H9 (cell line): Measurements from ENCODE around the gene PALD1. TPM values are rescaled to one million over a fixed set of nuclear protein-coding genes. Genes with fewer than 3 reads are reported as not detected.

ENCODE experiments used
- DNase-seq: peaks from one replicate; pipeline ENCODE4 v3.0.0-alpha.2; 2017
- H2AFZ ChIP-seq: one replicate; pipeline ENCODE4 v1.6.1; 2013; ENCODE audit warnings: mild to moderate bottlenecking, low read length, control low read depth, moderate library complexity
- H2AK5ac ChIP-seq: 2 replicates; pipeline ENCODE4 v1.6.1; 2013; ENCODE audit warnings: low read length, control low read depth, mixed read lengths; ENCODE audit not compliant: insufficient read length
- H2BK120ac ChIP-seq: one replicate; pipeline ENCODE4 v1.6.1; 2013; ENCODE audit warnings: low read depth, mild to moderate bottlenecking, low read length, control low read depth, inconsistent platforms; ENCODE audit not compliant: poor library complexity, severe bottlenecking
- H2BK12ac ChIP-seq: 2 replicates; pipeline ENCODE4 v1.6.1; 2013; ENCODE audit warnings: low read length, control low read depth, mixed read lengths, low read depth; ENCODE audit not compliant: insufficient read length
- H2BK15ac ChIP-seq: 2 replicates; pipeline ENCODE4 v1.6.1; 2013; ENCODE audit warnings: low read depth, low read length, control low read depth
- H2BK20ac ChIP-seq: one replicate; pipeline ENCODE4 v1.6.1; 2013; ENCODE audit warnings: low read depth, mild to moderate bottlenecking, low read length, control low read depth, inconsistent platforms; ENCODE audit not compliant: poor library complexity, severe bottlenecking
- H2BK5ac ChIP-seq: 2 replicates; pipeline ENCODE4 v1.6.1; 2013; ENCODE audit warnings: low read length, control low read depth, mixed read lengths; ENCODE audit not compliant: insufficient read length
- H3K14ac ChIP-seq: 2 replicates; pipeline ENCODE4 v1.6.1; 2013; ENCODE audit warnings: low read length, control low read depth; ENCODE audit not compliant: insufficient read depth
- H3K18ac ChIP-seq: 2 replicates; pipeline ENCODE4 v1.6.1; 2013; ENCODE audit warnings: low read depth, mild to moderate bottlenecking, mixed read lengths, low read length, control low read depth; ENCODE audit not compliant: insufficient read length
- H3K23ac ChIP-seq: 2 replicates; pipeline ENCODE4 v1.6.1; 2013; ENCODE audit warnings: low read length, control low read depth, mixed read lengths, low read depth; ENCODE audit not compliant: insufficient read length
- H3K23me2 ChIP-seq: 2 replicates; pipeline ENCODE4 v1.6.1; 2013; ENCODE audit warnings: low read depth, mild to moderate bottlenecking, mixed read lengths, low read length, control low read depth; ENCODE audit not compliant: insufficient read length, poor library complexity, severe bottlenecking
- H3K27ac ChIP-seq: 2 replicates; pipeline ENCODE4 v1.5.1; 2013; ENCODE audit warnings: low read length, control low read depth, mixed read lengths, low read depth; ENCODE audit not compliant: insufficient read length
- H3K27me3 ChIP-seq: 2 replicates; pipeline ENCODE4 v1.6.1; 2013; ENCODE audit warnings: low read length, control low read depth, inconsistent platforms; ENCODE audit not compliant: insufficient read depth
- H3K4ac ChIP-seq: 2 replicates; pipeline ENCODE4 v1.6.1; 2013; ENCODE audit warnings: low read depth, mild to moderate bottlenecking, control low read depth, inconsistent platforms, low read length, moderate library complexity
- H3K4me1 ChIP-seq: 2 replicates; pipeline ENCODE4 v1.6.1; 2013; ENCODE audit warnings: low read length, control low read depth, inconsistent platforms; ENCODE audit not compliant: insufficient read depth
- H3K4me2 ChIP-seq: 2 replicates; pipeline ENCODE4 v1.6.1; 2013; ENCODE audit warnings: low read length, control low read depth, mixed read lengths; ENCODE audit not compliant: insufficient read length, insufficient read depth
- H3K56ac ChIP-seq: 2 replicates; pipeline ENCODE4 v1.6.1; 2013; ENCODE audit warnings: low read depth, mild to moderate bottlenecking, mixed read lengths, low read length, control low read depth; ENCODE audit not compliant: insufficient read length
- H3K79me1 ChIP-seq: 2 replicates; pipeline ENCODE4 v1.6.1; 2013; ENCODE audit warnings: low read depth, mild to moderate bottlenecking, moderate library complexity, low read length, control low read depth, inconsistent platforms; ENCODE audit not compliant: insufficient read depth, poor library complexity, severe bottlenecking
- H3K79me2 ChIP-seq: 2 replicates; pipeline ENCODE4 v1.6.1; 2013; ENCODE audit warnings: low read length, control low read depth, inconsistent platforms; ENCODE audit not compliant: insufficient read depth
- H3K9ac ChIP-seq: 2 replicates; pipeline ENCODE4 v1.6.1; 2013; ENCODE audit warnings: low read length, control low read depth, mixed read lengths; ENCODE audit not compliant: insufficient read length; ENCODE audit errors: extremely low read depth
- H3K9me3 ChIP-seq: one replicate; pipeline ENCODE4 v1.6.1; 2013; ENCODE audit warnings: low read depth, low read length, inconsistent platforms; ENCODE audit not compliant: control insufficient read depth
- H3T11ph ChIP-seq: one replicate; pipeline ENCODE4 v1.6.1; 2013; ENCODE audit warnings: mild to moderate bottlenecking, low read length, control low read depth, inconsistent platforms
- H4K20me1 ChIP-seq: one replicate; pipeline ENCODE4 v1.6.1; 2013; ENCODE audit not compliant: control insufficient read depth, insufficient read length, insufficient read depth
- H4K5ac ChIP-seq: 2 replicates; pipeline ENCODE4 v1.6.1; 2013; ENCODE audit warnings: low read depth, mild to moderate bottlenecking, mixed read lengths, low read length, control low read depth; ENCODE audit not compliant: insufficient read length
- H4K8ac ChIP-seq: replicated peaks from 2 replicates; pipeline ENCODE4 v1.6.1; 2013; ENCODE audit warnings: low read length, control low read depth, mixed read lengths, low read depth; ENCODE audit not compliant: insufficient read length
- H4K91ac ChIP-seq: 2 replicates; pipeline ENCODE4 v1.6.1; 2013; ENCODE audit warnings: low read depth, mild to moderate bottlenecking, moderate library complexity, mixed read lengths, low read length, control low read depth; ENCODE audit not compliant: insufficient read length
- H3K27ac Mint-ChIP-seq, 3 experiments: 2 replicates in 2 of 3; 3 replicates in 1 of 3; pipeline ENCODE4 v1.8.0; 2020 to 2021; ENCODE audit warnings: mixed read lengths in 3 of 3, mild to moderate bottlenecking in 1 of 3, moderate library complexity in 1 of 3
- H3K27me3 Mint-ChIP-seq: 2 replicates; pipeline ENCODE4 v1.8.0; 2021; ENCODE audit warnings: low read depth, mild to moderate bottlenecking, moderate library complexity, mixed read lengths
- H3K36me3 Mint-ChIP-seq, 3 experiments: 2 replicates in 2 of 3; 3 replicates in 1 of 3; pipeline ENCODE4 v1.8.0; 2020 to 2021; ENCODE audit warnings: low read depth in 3 of 3, mixed read lengths in 3 of 3; ENCODE audit not compliant: insufficient read depth in 1 of 3
- H3K4me1 Mint-ChIP-seq, 2 experiments: 2 replicates each; pipeline ENCODE4 v1.8.0; 2020; ENCODE audit warnings: mixed read lengths in 2 of 2
- H3K4me3 Mint-ChIP-seq, 2 experiments: 2 replicates in 1 of 2; 3 replicates in 1 of 2; pipeline ENCODE4 v1.8.0; 2020 to 2021; ENCODE audit warnings: mild to moderate bottlenecking in 2 of 2, mixed read lengths in 2 of 2, moderate library complexity in 1 of 2
- H3K9me3 Mint-ChIP-seq, 2 experiments: 2 replicates in 1 of 2; 3 replicates in 1 of 2; pipeline ENCODE4 v1.8.0; 2020; ENCODE audit warnings: mild to moderate bottlenecking in 2 of 2, mixed read lengths in 2 of 2, moderate library complexity in 1 of 2
- CTCF ChIP-seq: fragments of 200-600 bp; sonication (generic); conservative IDR thresholded peaks from 3 replicates; pipeline ENCODE4 v1.8.0; 2021; ENCODE audit warnings: antibody characterized with exemption, mild to moderate bottlenecking
- WGBS: extraction: QIAGEN DNeasy Blood & Tissue Kit; methylation state at CpG from one replicate; pipeline ENCODE4 v1.1.7; 2013; ENCODE audit warnings: missing lambda C conversion rate, low lambda C conversion rate, mixed read lengths; ENCODE audit not compliant: insufficient read length; ENCODE audit errors: extremely low coverage; 5-methylcytosine and 5-hydroxymethylcytosine counted together
- long read RNA-seq: library from polyadenylated mRNA; unstranded; transcript quantifications from one replicate; pipeline ENCODE4 v2.0.0, GENCODE V29; 2020
- total RNA-seq: library from RNA; stranded (reverse); gene quantifications from 2 replicates; pipeline ENCODE4 v1.2.1, GENCODE V29; 2021

The PALD1 gene
- total RNA-seq = 21.1 and 21.6 TPM in 2 replicates
- long read RNA-seq, full-length matches to known transcripts = 17 of 51 reads
- long read RNA-seq, partial matches to known transcripts = 18 of 51 reads
- long read RNA-seq, other reads (novel, unspliced or antisense) = 16 of 51 reads

- Histone ChIP-seq H3K4me2 (peak within 1 kb of the TSS; percentile 61), H2BK5ac (no peak within 1 kb of the TSS), H3K79me2 (peaks cover 2% of the 10 kb centered on the region; the same call in 1 of the 2 replicates), H3K4ac (no peak within 1 kb of the TSS), H2AK5ac (no peak within 1 kb of the TSS), H4K8ac (no peak within 1 kb of the TSS), H3K18ac (no peak within 1 kb of the TSS), H4K20me1 (no peaks in the 10 kb centered on the region), H2AFZ (no peak within 1 kb of the TSS), H3K14ac (peak within 1 kb of the TSS; percentile 49), H3K56ac (no peak within 1 kb of the TSS), H2BK120ac (no peak within 1 kb of the TSS), H3K27me3 (no peaks in the 10 kb centered on the region), H4K91ac (no peak within 1 kb of the TSS), H3K4me1 (peaks cover 12% of the 10 kb centered on the region), H2BK20ac (no peak within 1 kb of the TSS), H3T11ph (no peak within 1 kb of the TSS), H3K27ac (no peak within 1 kb of the TSS), H2BK15ac (no peak within 1 kb of the TSS), H3K79me1 (peaks cover 2% of the 10 kb centered on the region), H3K9ac (peak within 1 kb of the TSS; percentile 21), H4K5ac (no peak within 1 kb of the TSS), H2BK12ac (no peak within 1 kb of the TSS), H3K23me2 (peaks cover 14% of the 10 kb centered on the region), H3K23ac (no peak within 1 kb of the TSS), H3K9me3 (no peaks in the 10 kb centered on the region)
- Mint-ChIP-seq H3K27me3 (peaks cover 3% of the 10 kb centered on the region), H3K36me3 (no peaks in the 10 kb centered on the region), H3K27ac (peak within 1 kb of the TSS in 2 of 3 experiments; percentile 64 to 89; a peak in 4 of 7 replicates), H3K4me1 (peaks cover 37 to 44% of the 10 kb centered on the region in 2 experiments), H3K4me3 (peak within 1 kb of the TSS; percentile 78 to 87), H3K9me3 (no peaks in the 10 kb centered on the region)
- peak; percentile 11; the same call in 1 of the 3 replicates for TF ChIP-seq CTCF
- DNase-seq = peak; percentile 80
- WGBS = no CpG with 5 or more reads among the region's 110 CpGs
These were observed at the start of gene PALD1 for GRCh38 chr10:70478191-70479164. TSS of gene PALD1 (plus strand) at chr10:70478767. CDS start at chr10:70525952, 47,185 bp downstream.
